ENCODE measurements around the gene SUCLA2.

DNA sequence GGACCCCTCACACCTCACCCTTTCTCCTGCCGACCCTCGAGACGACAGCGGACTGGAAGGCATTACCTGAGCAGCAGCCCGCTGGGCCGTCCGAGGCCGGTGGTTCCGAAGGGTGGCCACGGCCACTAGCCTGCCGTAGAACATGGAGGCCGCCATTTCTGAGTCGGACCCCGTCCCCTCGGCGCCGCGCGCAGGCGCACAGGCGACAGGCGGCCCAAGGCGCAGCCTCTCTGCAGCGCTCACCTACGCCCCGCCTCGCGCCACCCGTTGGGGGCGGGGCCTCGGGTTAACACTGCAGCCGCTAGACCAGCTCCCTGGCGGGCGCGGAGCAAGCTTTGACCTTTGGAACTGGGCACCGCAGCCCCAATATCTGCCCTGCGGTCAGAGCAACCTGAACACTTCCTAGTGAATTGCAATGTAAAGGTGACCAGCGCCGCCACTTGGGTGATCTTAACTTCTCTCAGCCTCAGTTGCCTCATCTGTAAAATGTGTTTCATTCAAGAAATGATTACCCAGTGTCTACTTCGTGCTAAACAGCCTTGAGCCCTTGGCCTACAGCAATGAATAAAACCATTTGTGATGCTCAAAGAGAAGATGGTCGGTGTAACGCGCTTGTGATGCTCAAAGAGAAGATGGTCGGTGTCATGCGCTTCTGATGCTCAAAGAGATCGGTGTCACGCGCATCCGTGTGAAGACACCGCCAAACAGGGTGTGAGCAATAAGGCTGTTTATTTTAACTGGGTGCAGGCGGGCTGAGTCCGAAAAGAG lies at the start of gene SUCLA2:
- TF ChIP-seq SIN3A (IDR thresholded peaks at IDR 0.05; ENCODE audit: low read depth) (no peak), CEBPB (IDR thresholded peaks at IDR 0.05; ENCODE audit: low read depth) (no peak), JUND (IDR thresholded peaks at IDR 0.05) (no peak), ZNF274 (IDR thresholded peaks at IDR 0.05; ENCODE audit: low read depth, low read length) (no peak), EZH2 (IDR thresholded peaks at IDR 0.05) (no peak), POLR2A (IDR thresholded peaks at IDR 0.05; ENCODE audit: borderline replicate concordance, extremely low read depth, insufficient read depth, insufficient read length) (peak; percentile 35), POLR2AphosphoS5 (IDR thresholded peaks at IDR 0.05; ENCODE audit: low read depth, low read length) (peak; percentile 81), SRF (IDR thresholded peaks at IDR 0.05; ENCODE audit: low read depth) (no peak)
- TF ChIP-seq, protein P1, sequence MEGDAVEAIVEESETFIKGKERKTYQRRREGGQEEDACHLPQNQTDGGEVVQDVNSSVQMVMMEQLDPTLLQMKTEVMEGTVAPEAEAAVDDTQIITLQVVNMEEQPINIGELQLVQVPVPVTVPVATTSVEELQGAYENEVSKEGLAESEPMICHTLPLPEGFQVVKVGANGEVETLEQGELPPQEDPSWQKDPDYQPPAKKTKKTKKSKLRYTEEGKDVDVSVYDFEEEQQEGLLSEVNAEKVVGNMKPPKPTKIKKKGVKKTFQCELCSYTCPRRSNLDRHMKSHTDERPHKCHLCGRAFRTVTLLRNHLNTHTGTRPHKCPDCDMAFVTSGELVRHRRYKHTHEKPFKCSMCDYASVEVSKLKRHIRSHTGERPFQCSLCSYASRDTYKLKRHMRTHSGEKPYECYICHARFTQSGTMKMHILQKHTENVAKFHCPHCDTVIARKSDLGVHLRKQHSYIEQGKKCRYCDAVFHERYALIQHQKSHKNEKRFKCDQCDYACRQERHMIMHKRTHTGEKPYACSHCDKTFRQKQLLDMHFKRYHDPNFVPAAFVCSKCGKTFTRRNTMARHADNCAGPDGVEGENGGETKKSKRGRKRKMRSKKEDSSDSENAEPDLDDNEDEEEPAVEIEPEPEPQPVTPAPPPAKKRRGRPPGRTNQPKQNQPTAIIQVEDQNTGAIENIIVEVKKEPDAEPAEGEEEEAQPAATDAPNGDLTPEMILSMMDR (IDR thresholded peaks at IDR 0.05 in 2 of 3, conservative IDR thresholded peaks at IDR 0.05 in 1 of 3; ENCODE audit: borderline replicate concordance in 1 of 3, insufficient read depth in 1 of 3, low read depth in 2 of 3, low read length in 2 of 3), result no peak
- TF ChIP-seq, protein P2, sequence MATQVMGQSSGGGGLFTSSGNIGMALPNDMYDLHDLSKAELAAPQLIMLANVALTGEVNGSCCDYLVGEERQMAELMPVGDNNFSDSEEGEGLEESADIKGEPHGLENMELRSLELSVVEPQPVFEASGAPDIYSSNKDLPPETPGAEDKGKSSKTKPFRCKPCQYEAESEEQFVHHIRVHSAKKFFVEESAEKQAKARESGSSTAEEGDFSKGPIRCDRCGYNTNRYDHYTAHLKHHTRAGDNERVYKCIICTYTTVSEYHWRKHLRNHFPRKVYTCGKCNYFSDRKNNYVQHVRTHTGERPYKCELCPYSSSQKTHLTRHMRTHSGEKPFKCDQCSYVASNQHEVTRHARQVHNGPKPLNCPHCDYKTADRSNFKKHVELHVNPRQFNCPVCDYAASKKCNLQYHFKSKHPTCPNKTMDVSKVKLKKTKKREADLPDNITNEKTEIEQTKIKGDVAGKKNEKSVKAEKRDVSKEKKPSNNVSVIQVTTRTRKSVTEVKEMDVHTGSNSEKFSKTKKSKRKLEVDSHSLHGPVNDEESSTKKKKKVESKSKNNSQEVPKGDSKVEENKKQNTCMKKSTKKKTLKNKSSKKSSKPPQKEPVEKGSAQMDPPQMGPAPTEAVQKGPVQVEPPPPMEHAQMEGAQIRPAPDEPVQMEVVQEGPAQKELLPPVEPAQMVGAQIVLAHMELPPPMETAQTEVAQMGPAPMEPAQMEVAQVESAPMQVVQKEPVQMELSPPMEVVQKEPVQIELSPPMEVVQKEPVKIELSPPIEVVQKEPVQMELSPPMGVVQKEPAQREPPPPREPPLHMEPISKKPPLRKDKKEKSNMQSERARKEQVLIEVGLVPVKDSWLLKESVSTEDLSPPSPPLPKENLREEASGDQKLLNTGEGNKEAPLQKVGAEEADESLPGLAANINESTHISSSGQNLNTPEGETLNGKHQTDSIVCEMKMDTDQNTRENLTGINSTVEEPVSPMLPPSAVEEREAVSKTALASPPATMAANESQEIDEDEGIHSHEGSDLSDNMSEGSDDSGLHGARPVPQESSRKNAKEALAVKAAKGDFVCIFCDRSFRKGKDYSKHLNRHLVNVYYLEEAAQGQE (IDR thresholded peaks at IDR 0.05; ENCODE audit: low read depth), result no peak
